SK-N-SH (cell line): ENCODE results near the gene APBB2. TPM values are rescaled to one million over a fixed set of nuclear protein-coding genes. Genes with fewer than 3 reads are reported as not detected.

ENCODE experiments used
- CTCF ChIA-PET: fragments of 300-600, 350-600 bp; formaldehyde crosslinking; extraction: SDS; loops from one replicate; lab custom pipeline; 2021; lab: Yijun Ruan, JAX
- POLR2A ChIA-PET: fragments of 350-600 bp; sonication (Branson Sonifier 250); formaldehyde crosslinking; extraction: SDS; loops from one replicate; lab custom pipeline; 2020; ENCODE audit warnings: antibody characterized with exemption, inconsistent platforms; lab: Yijun Ruan, JAX
- DNase-seq: peaks from one replicate; pipeline ENCODE4 v3.0.0; 2012
- H2AFZ ChIP-seq: fragments of 200-600 bp; sonication (generic); 2 replicates; pipeline ENCODE4 v1.8.1; 2016; ENCODE audit warnings: antibody characterized with exemption, mild to moderate bottlenecking, low read depth
- H3F3A ChIP-seq: fragments of 200-600 bp; sonication (generic); replicated peaks from 2 replicates; pipeline ENCODE3; 2016; ENCODE audit warnings: antibody characterized with exemption, mild to moderate bottlenecking; ENCODE audit not compliant: insufficient read depth
- H3K27ac ChIP-seq, 2 experiments: fragments of 200-500 bp in 1 of 2; fragments of 200-600 bp in 1 of 2; sonication (Bioruptor generic) in 1 of 2; sonication (generic), shearing (Covaris generic) in 1 of 2; 2 replicates each; pipeline versions ENCODE4 v1.5.1 to v1.6.1; 2014 to 2016; ENCODE audit warnings: low read depth in 2 of 2, inconsistent platforms in 1 of 2, low read length in 1 of 2, mild to moderate bottlenecking in 1 of 2, mixed read lengths in 1 of 2
- H3K27me3 ChIP-seq: fragments of 200-600 bp; sonication (generic), shearing (Covaris generic); 2 replicates; pipeline ENCODE4 v1.6.1; 2016; ENCODE audit warnings: mixed run types; ENCODE audit not compliant: insufficient read depth
- H3K36me3 ChIP-seq, 2 experiments: fragments of 200-500 bp in 1 of 2; fragments of 200-600 bp in 1 of 2; sonication (Bioruptor generic) in 1 of 2; sonication (generic) in 1 of 2; replicated peaks in 1 of 2; 2 replicates each; pipeline versions ENCODE3 to v1.5.1; 2014 to 2016; ENCODE audit warnings: low read length in 1 of 2, mild to moderate bottlenecking in 1 of 2; ENCODE audit not compliant: insufficient read depth in 2 of 2, control insufficient read depth in 1 of 2
- H3K4me1 ChIP-seq, 2 experiments: fragments of 200-500 bp in 1 of 2; fragments of 200-600 bp in 1 of 2; sonication (Bioruptor generic) in 1 of 2; sonication (generic), shearing (Covaris generic) in 1 of 2; 2 replicates each; pipeline versions ENCODE4 v1.5.1 to v1.6.1; 2014 to 2016; ENCODE audit warnings: low read depth in 1 of 2, low read length in 1 of 2, mixed run types in 1 of 2; ENCODE audit not compliant: insufficient read depth in 2 of 2, control insufficient read depth in 1 of 2
- H3K4me2 ChIP-seq: fragments of 200-600 bp; sonication (generic), shearing (Covaris generic); 2 replicates; pipeline ENCODE4 v1.6.1; 2017; ENCODE audit warnings: mixed run types
- H3K4me3 ChIP-seq, 2 experiments: fragments of 200-500 bp in 1 of 2; fragments of 200-600 bp in 1 of 2; sonication (Bioruptor generic) in 1 of 2; sonication (generic), shearing (Covaris generic) in 1 of 2; 2 replicates each; pipeline versions ENCODE4 v1.5.1 to v1.8.1; 2014 to 2016; ENCODE audit warnings: low read depth in 2 of 2, inconsistent platforms in 1 of 2, low read length in 1 of 2, mild to moderate bottlenecking in 1 of 2, mixed read lengths in 1 of 2, moderate library complexity in 1 of 2
- H3K79me2 ChIP-seq: fragments of 200-600 bp; sonication (generic); 2 replicates; pipeline ENCODE4 v1.8.1; 2017; ENCODE audit warnings: mild to moderate bottlenecking; ENCODE audit not compliant: insufficient read depth
- H3K9ac ChIP-seq: fragments of 200-600 bp; sonication (generic); 2 replicates; pipeline ENCODE4 v1.6.1; 2017; ENCODE audit warnings: mixed run types
- H3K9me2 ChIP-seq: fragments of 200-600 bp; sonication (generic); 2 replicates; pipeline ENCODE4 v1.6.1; 2017; ENCODE audit warnings: mixed run types
- H3K9me3 ChIP-seq: fragments of 200-600 bp; sonication (generic); 2 replicates; pipeline ENCODE4 v1.6.1; 2017; ENCODE audit warnings: mixed run types, mild to moderate bottlenecking, moderate library complexity
- H4K20me1 ChIP-seq: fragments of 200-600 bp; sonication (generic); 2 replicates; pipeline ENCODE4 v1.6.1; 2017; ENCODE audit warnings: mild to moderate bottlenecking, mixed run types; ENCODE audit not compliant: insufficient read depth
- EP300 ChIP-seq, 2 experiments: IDR thresholded peaks; 2 replicates each; pipeline versions ENCODE4 v1.4.0 to v1.6.1; 2012; ENCODE audit warnings: borderline replicate concordance in 1 of 2, low read depth in 1 of 2, low read length in 1 of 2
- EZH2phosphoT487 ChIP-seq: fragments of 200-600 bp; sonication (generic); IDR thresholded peaks from 2 replicates; pipeline ENCODE4 v1.6.1; 2017; ENCODE audit warnings: low read depth, mixed run types, mild to moderate bottlenecking, antibody characterized with exemption, moderate library complexity, borderline replicate concordance
- FOXM1 ChIP-seq: IDR thresholded peaks from 2 replicates; pipeline ENCODE4 v1.4.0; 2012; ENCODE audit warnings: low read depth, mild to moderate bottlenecking
- GATA2 ChIP-seq: sonication (generic); formaldehyde crosslinking; IDR thresholded peaks from 2 replicates; pipeline ENCODE4 v1.5.0; 2020; ENCODE audit warnings: mild to moderate bottlenecking, missing genetic modification reagents
- JUND ChIP-seq: IDR thresholded peaks from 2 replicates; pipeline ENCODE4 v1.4.0; 2012
- MAX ChIP-seq: IDR thresholded peaks from 2 replicates; pipeline ENCODE4 v1.4.0; 2012; ENCODE audit warnings: low read depth
- MEF2A ChIP-seq: IDR thresholded peaks from 2 replicates; pipeline ENCODE4 v1.4.0; 2012; ENCODE audit warnings: low read depth, borderline replicate concordance
- WGBS: methylation state at CpG from one replicate; pipeline ENCODE4 v1.1.6; 2017; ENCODE audit warnings: low lambda C conversion rate; 5-methylcytosine and 5-hydroxymethylcytosine counted together
- polyA plus RNA-seq, 3 experiments: library from polyadenylated mRNA; depleted of rRNA; stranded (reverse); fragments of >200 nt; gene quantifications; 2 replicates each; pipeline ENCODE4 v1.2.3, GENCODE V29; 2012
- TF ChIP-seq, protein P1 (sequence below): IDR thresholded peaks from 2 replicates; pipeline ENCODE4; 2012

APBB2 gene
- polyA plus RNA-seq, 1 of the 3 experiments (the other 2 are of a cell fraction): 49.8 TPM

GRCh38 chr4:40916218-40916555 lies 298.2 kb downstream of the APBB2 start:
- Histone ChIP-seq H3K9me2 (no peaks in the 10 kb centered on the region), H3K9me3 (no peaks in the 10 kb centered on the region), H3K27me3 (no peaks in the 10 kb centered on the region), H3F3A (peaks cover 15% of the 10 kb centered on the region), H3K27ac (peak overlapping the region; percentile 45 to 67; a peak in 3 of 4 replicates), H2AFZ (no peak overlapping the region), H4K20me1 (no peaks in the 10 kb centered on the region), H3K4me2 (peak overlapping the region; percentile 39), H3K36me3 (peaks cover 3 to 14% of the 10 kb centered on the region in 2 experiments), H3K79me2 (no peaks in the 10 kb centered on the region; the same call in 1 of the 2 replicates), H3K9ac (no peak overlapping the region), H3K4me1 (peaks cover 13 to 33% of the 10 kb centered on the region in 2 experiments), H3K4me3 (no peak overlapping the region)
- no peak for DNase-seq
- 34% methylated on average over 2 of the region's 2 CpGs for WGBS
- POLR2A ChIA-PET: no interaction called here
- CTCF ChIA-PET: interaction anchor here (1.3 to 14.0 kb wide), 3 partner anchors 9 to 75 kb away, joined by 4 to 192 read pairs (median 8); no protein-coding TSS in a partner anchor
- no peak for TF ChIP-seq EZH2phosphoT487
- peak in 1 of 2 experiments; percentile 3; a peak in 1 of 4 replicates for TF ChIP-seq EP300 (IDR thresholded peaks at IDR 0.05; ENCODE audit: borderline replicate concordance in 1 of 2, low read depth in 1 of 2, low read length in 1 of 2)
- peak; percentile 55; the same call in 1 of the 2 replicates for TF ChIP-seq MEF2A
- TF ChIP-seq MAX: peak; percentile 47; the same call in 1 of the 2 replicates

- Histone ChIP-seq H2AFZ (no peak overlapping the region), H3K36me3 (peaks cover 0 to 11% of the 10 kb centered on the region in 2 experiments), H3K4me2 (peak overlapping the region; percentile 39; the same call in 1 of the 2 replicates), H3K9ac (no peak overlapping the region), H3K79me2 (no peaks in the 10 kb centered on the region; the same call in 1 of the 2 replicates), H3F3A (peaks cover 21% of the 10 kb centered on the region), H3K27me3 (no peaks in the 10 kb centered on the region), H3K4me1 (peaks cover 17 to 33% of the 10 kb centered on the region in 2 experiments), H4K20me1 (no peaks in the 10 kb centered on the region), H3K27ac (peak overlapping the region; percentile 36 to 67; a peak in 3 of 4 replicates), H3K9me3 (no peaks in the 10 kb centered on the region), H3K4me3 (no peak overlapping the region), H3K9me2 (no peaks in the 10 kb centered on the region)
- DNase-seq: no peak
- CTCF ChIA-PET: interaction anchor here (1.3 to 14.0 kb wide), 3 partner anchors 10 to 75 kb away, joined by 4 to 192 read pairs (median 8); no protein-coding TSS in a partner anchor
- WGBS: 74% methylated on average over 12 of the region's 12 CpGs
- POLR2A ChIA-PET: no interaction called here
- no peak for TF ChIP-seq FOXM1
- TF ChIP-seq, protein P1, sequence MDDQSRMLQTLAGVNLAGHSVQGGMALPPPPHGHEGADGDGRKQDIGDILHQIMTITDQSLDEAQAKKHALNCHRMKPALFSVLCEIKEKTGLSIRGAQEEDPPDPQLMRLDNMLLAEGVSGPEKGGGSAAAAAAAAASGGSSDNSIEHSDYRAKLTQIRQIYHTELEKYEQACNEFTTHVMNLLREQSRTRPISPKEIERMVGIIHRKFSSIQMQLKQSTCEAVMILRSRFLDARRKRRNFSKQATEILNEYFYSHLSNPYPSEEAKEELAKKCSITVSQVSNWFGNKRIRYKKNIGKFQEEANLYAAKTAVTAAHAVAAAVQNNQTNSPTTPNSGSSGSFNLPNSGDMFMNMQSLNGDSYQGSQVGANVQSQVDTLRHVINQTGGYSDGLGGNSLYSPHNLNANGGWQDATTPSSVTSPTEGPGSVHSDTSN: peak; percentile 51; the same call in 1 of the 2 replicates
- peak; percentile 22; the same call in 1 of the 2 replicates for TF ChIP-seq JUND
- TF ChIP-seq GATA2 (CRISPR knock-in tag): no peak
Observed at GRCh38 chr4:40915318-40916217, 298.8 kb downstream of the APBB2 start.
